Activated CD8-positive, alpha-beta memory T cell treated with anti-CD3 and anti-CD28 coated beads, Interleukin-2, amount 50 U/mL, for 1 hour (primary cell): Measurements from ENCODE around the gene PRSS21.

Experiments
- DNase-seq: peaks from one replicate; pipeline ENCODE4 v3.0.0-alpha.2; 2020; ENCODE audit errors: extremely low read depth

The PRSS21 gene

GRCh38 chr16:2843526-2843925, 26.5 kb downstream of the PRSS21 start:
- no peak for DNase-seq

- no peak for DNase-seq
Measured at GRCh38 chr16:2845116-2845515, 28.1 kb downstream of the PRSS21 start.

GRCh38 chr16:2846511-2847310, 29.7 kb downstream of the PRSS21 start:
- no peak for DNase-seq

- no peak for DNase-seq
Measured at GRCh38 chr16:2848933-2849725, 32.1 kb downstream of the PRSS21 start.

GRCh38 chr16:2852003-2852730, 35.1 kb downstream of the PRSS21 start:
- DNase-seq, result no peak

- DNase-seq, result no peak
Measured at GRCh38 chr16:2852731-2853507, 35.9 kb downstream of the PRSS21 start.

- no peak for DNase-seq
Measured at GRCh38 chr16:2853531-2854073, 36.6 kb downstream of the PRSS21 start.

- no peak for DNase-seq
Measured at GRCh38 chr16:2854700-2855309, 37.8 kb downstream of the PRSS21 start.

GRCh38 chr16:2855536-2855935, 38.5 kb downstream of the PRSS21 start:
- DNase-seq, result no peak

GRCh38 chr16:2856061-2856670, 39.1 kb downstream of the PRSS21 start:
- no peak for DNase-seq

- DNase-seq, result no peak
Measured at GRCh38 chr16:2856686-2857450, 39.8 kb downstream of the PRSS21 start.

GRCh38 chr16:2857451-2858244, 40.6 kb downstream of the PRSS21 start, which contains the start of gene PRSS22:
Gene PRSS22, minus strand, starts transcription at chr16:2858170. Its CDS starts 66 bp downstream, at chr16:2858104.
- no peak for DNase-seq

GRCh38 chr16:2858245-2859025, 41.4 kb downstream of the PRSS21 start:
- DNase-seq, result no peak

GRCh38 chr16:2859686-2860265, 42.7 kb downstream of the PRSS21 start:
- DNase-seq, result no peak

- DNase-seq, result no peak
Measured at GRCh38 chr16:2860826-2861567, 44.0 kb downstream of the PRSS21 start.

GRCh38 chr16:2865651-2866050, 48.6 kb downstream of the PRSS21 start:
- DNase-seq, result no peak

GRCh38 chr16:2866431-2866830, 49.4 kb downstream of the PRSS21 start:
- no peak for DNase-seq
